Activated CD4-positive, alpha-beta T cell treated with anti-CD3 and anti-CD28 coated beads, Interleukin-2, amount 50 U/mL, for 24 hours (primary cell): ENCODE measurements around the gene SUFU.

Experiments used
- DNase-seq, 2 donors: peaks; one replicate each; pipeline ENCODE4 v3.0.0-alpha.2; 2020; ENCODE audit warnings: low read depth in 1 of 2, low spot score in 1 of 2

Gene SUFU

GRCh38 chr10:102647443-102648268 lies 143.9 kb downstream of the SUFU start:
- DNase-seq: no peak

- DNase-seq: no peak
Measured at GRCh38 chr10:102648269-102648888, 144.6 kb downstream of the SUFU start.

- DNase-seq: peak in 1 of 2 donors; percentile 29
Measured at GRCh38 chr10:102648889-102649796, 145.4 kb downstream of the SUFU start.

GRCh38 chr10:102649797-102650654 lies 146.3 kb downstream of the SUFU start:
- no peak for DNase-seq

- DNase-seq: no peak
Measured at GRCh38 chr10:102650655-102651454, 147.1 kb downstream of the SUFU start.

GRCh38 chr10:102651455-102652169 lies 147.8 kb downstream of the SUFU start:
- no peak for DNase-seq

- DNase-seq: no peak
Measured at GRCh38 chr10:102652170-102652916, 148.6 kb downstream of the SUFU start.

GRCh38 chr10:102653060-102653459 lies 149.3 kb downstream of the SUFU start:
- DNase-seq: no peak

- DNase-seq: no peak
Measured at GRCh38 chr10:102654566-102654965, 150.8 kb downstream of the SUFU start.

- no peak for DNase-seq
Measured at GRCh38 chr10:102654969-102655368, 151.2 kb downstream of the SUFU start.

GRCh38 chr10:102656026-102656425 lies 152.3 kb downstream of the SUFU start:
- DNase-seq: no peak

GRCh38 chr10:102656791-102657371 lies 153.1 kb downstream of the SUFU start:
- DNase-seq: no peak

- DNase-seq: no peak
Measured at GRCh38 chr10:102657451-102657850, 153.7 kb downstream of the SUFU start.

GRCh38 chr10:102657984-102658724 lies 154.4 kb downstream of the SUFU start:
- DNase-seq: no peak

GRCh38 chr10:102658802-102659201 lies 155.0 kb downstream of the SUFU start:
- DNase-seq: no peak

GRCh38 chr10:102660888-102661657 lies 157.3 kb downstream of the SUFU start:
- DNase-seq: peak; percentile 34 to 35

GRCh38 chr10:102661658-102662028 lies 157.9 kb downstream of the SUFU start:
- DNase-seq: no peak
